Retina (tissue), 1 donor: Measurements from ENCODE around the gene CUEDC1.

ENCODE experiments used
- DNase-seq: peaks from one replicate; pipeline ENCODE4 v3.0.0-alpha.2; 2016

The CUEDC1 gene

DNA sequence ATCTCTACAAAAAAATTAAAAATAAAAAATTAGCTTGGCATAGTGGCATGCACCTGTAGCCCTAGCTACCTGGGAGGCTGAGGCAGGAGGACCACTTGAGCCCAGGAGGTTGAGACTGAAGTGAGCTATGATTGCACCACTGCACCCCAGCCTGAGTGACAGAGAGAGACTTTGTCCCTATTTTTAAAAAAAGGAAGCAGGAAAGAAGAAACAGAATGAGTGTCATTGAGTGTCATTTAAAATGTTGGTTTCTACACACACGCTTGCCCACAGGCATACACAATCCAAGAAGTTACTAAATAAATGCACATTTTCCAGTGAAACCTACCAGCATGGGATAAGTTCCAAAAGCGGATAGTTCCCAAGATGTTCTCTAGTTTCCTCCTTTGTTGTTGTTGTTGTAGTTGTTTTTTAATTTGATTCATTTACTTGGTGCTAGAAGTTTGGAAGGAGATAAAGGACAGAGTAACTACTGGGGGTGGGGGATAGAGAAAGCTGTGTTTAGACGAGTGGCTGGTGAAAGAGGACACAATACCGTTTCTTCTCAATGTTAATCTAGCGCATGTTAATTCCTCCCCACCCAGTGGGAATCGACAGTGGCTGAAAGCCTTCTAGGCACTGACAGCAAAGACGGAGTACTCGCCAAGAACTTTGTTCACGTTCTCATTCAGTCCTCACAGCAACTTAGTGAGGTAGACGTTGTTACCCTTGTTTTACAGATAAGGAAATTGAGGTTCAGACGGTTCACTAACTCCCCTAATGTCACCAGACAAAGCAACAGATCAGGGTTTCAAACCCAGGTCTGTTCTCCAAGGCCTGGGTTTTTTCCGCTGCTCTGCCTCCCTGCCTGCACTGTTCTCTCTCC lies 122.7 kb downstream of the CUEDC1 start:
- DNase-seq: no peak

DNA sequence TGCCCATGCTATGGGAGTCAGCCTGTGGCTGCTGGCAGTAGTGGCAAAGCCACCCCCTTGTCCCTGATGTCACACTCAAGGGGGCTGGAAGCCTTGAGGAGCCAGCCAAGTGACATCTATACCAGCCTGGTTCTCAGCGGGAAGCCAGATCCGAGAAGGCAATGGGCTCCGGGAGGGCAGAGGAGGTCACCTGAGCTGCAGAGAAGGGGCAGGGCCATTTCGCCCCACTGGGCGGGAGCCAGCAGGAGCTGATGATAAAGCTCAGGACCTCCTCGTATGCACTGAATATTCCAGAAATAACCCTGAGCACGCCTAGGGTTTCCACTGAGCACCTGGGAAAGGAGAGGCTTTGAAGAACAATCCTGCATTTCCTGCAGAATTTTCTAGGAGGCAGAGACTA lies 124.3 kb downstream of the CUEDC1 start:
- DNase-seq: no peak

DNA sequence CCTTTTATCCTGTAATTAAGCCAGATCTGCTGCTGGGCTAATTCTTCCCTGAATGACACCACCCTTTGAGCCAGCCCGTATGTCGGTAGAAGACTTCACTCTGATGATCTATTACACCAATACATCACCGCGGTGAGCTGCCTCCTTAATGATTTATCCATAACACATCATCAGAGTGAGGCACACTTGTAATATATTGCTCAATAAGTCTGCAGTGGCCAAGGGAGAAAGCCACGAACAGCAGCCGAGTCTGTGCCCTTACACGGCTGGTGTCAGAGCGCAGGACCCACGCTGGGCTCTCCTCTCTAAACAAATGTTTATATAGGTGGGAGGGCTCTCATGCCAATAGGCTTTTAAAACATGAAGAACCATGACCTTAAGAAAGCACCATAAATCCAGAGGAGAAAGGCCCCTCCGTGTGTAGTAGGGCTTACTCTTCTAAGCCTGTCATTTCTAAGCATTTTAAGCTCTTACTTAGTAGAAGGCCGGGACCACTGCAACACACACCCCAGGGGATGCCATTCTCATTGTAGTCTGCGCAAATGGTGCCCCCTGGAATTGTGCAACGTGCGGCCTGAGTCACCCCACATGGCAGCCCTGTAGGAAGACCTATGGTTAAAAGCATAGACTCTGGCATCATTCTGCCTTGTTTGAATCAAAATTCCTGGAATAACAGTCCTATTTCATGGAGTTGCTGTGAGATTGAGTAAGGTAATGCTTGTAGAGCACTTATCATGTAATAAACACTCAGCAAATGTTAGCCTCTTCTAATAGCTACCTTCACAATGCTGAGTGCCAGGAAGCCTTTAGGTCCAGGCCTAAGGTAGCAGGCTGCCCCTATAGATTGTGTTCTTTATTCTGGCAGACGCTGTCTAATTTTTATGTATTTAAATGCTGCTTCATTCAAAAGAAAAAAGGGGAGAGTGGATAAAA lies 131.5 kb downstream of the CUEDC1 start:
- DNase-seq: peak; percentile 40

DNA sequence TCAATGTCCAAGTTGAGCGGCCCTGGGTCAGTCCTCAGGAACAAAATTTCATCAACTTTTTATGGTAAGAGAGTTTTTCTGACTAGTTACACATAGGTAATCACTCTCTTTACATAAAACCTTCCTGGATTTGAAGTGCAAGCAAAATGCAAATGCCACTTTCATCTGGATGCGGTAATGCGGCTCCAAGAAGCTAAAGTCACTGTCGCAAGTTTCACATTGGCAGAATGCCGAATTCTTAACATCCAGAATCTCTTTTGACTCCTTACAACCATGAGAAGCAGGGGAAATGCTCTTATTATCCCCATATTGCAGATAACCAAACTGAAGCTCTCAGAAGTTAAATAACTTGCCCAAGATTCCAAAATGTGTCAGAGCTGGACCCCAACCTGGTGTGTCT lies 135.3 kb downstream of the CUEDC1 start:
- no peak for DNase-seq

DNA sequence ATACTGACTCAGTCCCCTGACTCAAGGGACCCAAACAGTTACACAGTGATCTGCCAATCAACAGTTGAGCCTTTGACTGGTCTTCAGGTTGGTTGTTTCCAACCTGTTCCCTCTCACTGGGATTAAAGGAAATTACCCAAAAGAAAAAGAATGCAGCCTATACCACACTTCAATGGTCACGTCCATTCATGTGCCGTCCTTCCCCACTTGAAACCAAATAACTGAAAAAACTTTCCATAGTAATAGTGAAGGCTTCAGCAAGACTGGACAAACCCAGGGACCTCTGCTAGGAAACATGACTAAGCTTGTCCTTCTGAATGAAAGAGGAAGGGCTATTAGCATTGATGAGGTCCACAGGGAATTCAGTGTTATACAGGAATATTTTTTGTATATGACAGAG lies 135.9 kb downstream of the CUEDC1 start:
- no peak for DNase-seq

DNA sequence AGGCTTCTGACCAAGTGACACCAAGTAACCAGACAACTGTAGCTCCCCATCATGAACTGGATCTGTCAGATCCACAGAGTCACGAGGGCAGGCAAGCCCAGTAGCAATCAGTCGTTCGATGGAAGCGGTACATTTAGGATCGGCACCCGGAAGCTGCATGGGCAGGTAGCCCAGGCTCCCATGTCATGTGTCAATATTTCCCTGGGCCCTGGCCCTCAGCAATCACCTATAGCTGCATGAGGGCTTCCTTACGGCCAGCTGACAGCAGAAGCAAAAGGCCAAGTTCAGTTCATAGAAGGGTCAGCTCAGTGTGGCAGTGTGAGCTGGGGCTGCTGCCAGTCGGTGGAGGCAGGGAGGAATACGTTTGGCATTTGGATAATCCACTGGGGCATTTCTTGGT lies 137.1 kb downstream of the CUEDC1 start:
- DNase-seq: no peak

DNA sequence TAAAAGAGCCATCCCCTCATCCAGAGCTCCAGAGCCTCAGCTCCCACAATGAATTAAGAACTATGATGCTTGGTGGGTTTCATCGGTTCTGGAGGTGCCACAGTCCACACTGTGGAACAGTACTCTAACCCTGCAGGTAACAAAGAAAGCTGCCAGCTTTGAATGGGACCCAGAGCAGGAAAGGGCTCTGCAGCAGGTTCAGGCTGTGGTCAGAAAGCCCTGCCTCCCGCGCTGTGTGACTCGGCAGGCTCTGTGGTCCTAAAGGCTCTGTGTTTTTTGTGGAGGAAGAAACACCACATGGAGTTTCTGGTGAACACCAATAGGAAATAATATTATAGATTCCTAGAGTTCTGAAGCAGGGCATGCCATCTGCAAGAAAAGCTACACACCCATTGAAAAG lies 137.9 kb downstream of the CUEDC1 start:
- no peak for DNase-seq

DNA sequence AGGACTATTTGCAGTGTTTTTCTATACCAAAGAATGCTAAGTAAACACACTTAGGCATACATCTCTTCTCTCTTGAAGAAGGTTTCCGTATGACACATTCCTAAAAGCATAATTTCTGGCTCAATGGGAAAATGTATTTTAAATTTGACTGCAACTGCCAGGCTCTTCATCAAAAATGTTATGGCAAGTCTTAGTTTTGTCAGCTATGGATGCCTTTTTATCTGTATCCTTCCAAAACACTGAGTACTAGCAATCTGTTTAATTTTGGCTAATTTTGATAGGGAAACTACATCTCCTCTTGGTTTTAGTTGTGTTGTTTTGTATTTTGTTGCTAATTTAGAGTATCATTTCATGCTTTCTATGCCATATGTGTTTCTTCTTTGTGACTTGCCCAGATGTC lies 140.8 kb downstream of the CUEDC1 start:
- DNase-seq: no peak

DNA sequence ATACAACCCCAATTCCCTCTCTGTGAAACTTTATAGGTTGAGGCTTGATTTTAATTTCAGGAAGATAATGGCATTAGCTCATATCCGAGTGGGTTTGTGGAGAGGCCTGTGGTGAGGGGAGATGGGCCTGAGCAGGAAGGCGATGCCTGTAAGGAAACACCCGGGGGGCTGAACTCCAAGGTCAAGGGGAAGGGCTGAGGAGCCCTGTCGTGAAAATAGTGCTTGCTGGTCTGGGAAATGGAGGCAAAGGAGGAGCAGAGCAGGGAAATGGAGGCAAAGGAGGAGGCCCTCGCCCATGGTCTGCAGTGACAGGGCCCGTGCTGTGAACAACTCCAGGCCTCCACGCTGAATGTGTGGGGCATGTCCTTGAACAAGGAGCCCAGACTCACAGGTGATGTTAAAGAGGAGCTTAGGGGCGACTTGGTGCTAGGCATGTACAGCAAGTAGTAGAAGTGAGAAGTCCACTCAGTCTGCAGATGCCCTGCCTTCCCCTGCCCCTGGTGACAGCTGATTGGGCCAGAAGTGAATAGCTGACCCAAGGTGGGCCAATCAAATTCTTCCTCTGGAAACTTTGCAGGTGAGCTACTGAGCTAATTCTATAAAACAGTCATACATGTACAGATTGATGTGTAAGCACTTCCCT lies 143.5 kb downstream of the CUEDC1 start:
- DNase-seq: no peak
